Left colon (tissue), 2 donors: ENCODE data around the gene TJP2. TPM values are rescaled to one million over a fixed set of nuclear protein-coding genes. Genes with fewer than 3 reads are reported as not detected.
"Not testable (repeated sequence)": the region's sequence is repeated elsewhere in the genome, so short reads cannot be mapped to it uniquely, and the experiment has no call there.

Experiments used
- ATAC-seq: fragments of 200-7000 bp; cut with Tn5 transposase; one replicate; pipeline ENCODE4 v1.9.1; 2020; ENCODE audit warnings: mild to moderate bottlenecking, moderate library complexity
- DNase-seq, 2 donors: peaks; one replicate each; pipeline ENCODE4 v3.0.0-alpha.2; 2020
- intact Hi-C, 2 donors: fragments of 100-400 bp; cut with DNase I in 1 of 2; cut with micrococcal nuclease in 1 of 2; formaldehyde crosslinking; loops; one replicate each; pipeline versions ENCODE4 v1.11.2 to v1.14.0; 2022; cut with DNase I, micrococcal nuclease
- total RNA-seq, 2 donors: library from RNA; stranded (reverse); fragmentation: NEBNext Ultra II Directional; extraction: Animal tissue kit (Norgen Biotek cat#: 25700); gene quantifications; one replicate each; pipeline ENCODE4 v1.2.1, GENCODE V29; 2021
- donor health status: DM: no; HTN: no; CAD: no.
- donor health status: DM: yes; HTN: yes; CAD: no.

Gene TJP2
- total RNA-seq, 2 donors from 2014 or later = 129 to 131 TPM

DNA sequence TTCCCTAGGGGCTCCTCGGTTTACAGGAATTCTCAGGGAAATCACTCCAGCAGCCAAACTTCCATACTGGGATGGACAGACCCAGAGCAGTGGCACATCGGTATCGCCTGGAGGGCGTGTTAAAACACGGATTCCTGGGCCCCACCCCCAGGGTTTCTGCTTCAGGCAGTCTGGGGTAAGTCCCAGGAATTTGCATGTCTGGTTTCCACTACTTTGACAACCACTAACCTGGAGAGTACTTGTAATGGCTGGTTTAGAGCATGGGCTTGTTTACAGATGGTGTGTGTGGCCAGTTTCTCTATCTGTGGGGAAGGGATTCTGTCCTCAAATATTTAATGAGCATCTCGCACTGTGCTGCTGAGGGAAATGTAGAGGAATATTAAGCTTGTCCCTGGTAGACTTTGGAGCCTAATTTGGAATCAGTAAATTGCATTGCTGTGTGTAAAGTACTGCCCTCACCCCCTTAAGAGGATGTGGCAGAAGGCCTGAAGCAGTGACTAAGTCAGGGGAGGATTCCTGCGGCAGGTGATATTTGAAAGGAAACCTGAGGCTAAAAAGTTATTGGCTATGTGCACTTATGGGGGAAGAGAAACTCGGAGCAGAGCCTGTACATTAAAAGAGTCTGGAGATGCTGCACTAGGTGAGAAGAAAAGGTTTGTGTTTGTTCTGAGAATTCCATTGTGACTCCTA, 18.6 kb upstream of the TJP2 start:
- intact Hi-C loops = no loop called here
- ATAC-seq (no peak), DNase-seq (no peak)

DNA sequence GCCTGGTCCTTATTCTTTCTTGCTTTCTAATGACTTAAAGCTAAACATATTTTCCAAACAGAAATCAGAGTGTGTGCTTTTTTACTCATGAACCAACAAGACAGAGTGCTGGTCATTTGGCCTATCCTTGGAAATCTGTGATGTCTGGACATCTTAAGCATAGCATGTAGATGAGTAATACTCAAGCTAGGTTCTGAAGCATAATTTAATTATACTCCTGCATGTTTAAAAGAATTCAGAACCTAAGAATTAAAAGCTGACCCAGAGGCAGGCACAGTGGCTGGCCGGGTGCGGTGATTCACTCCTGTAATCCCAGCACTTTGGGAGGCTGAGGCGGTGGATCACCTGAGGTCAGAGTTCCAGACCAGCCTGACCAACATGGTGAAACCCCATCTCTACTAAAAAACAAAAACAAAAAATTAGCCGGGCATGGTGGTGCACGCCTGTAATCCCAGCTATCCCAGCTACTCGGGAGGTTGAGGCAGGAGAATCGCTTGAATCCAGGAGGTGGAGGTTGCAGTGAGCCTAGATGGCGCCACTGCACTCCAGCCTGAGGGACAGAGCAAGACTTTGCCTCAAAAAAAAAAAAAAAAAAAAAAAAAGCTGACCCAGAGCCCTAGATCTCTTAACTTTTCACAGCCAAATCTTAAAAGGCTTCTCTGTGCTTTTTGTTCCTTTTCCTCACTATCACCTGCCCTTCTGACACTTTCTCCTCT, 16.2 kb upstream of the TJP2 start:
- ATAC-seq (no peak), DNase-seq (peak in 1 of 2 donors; percentile 18)
- intact Hi-C loops = no loop called here

DNA sequence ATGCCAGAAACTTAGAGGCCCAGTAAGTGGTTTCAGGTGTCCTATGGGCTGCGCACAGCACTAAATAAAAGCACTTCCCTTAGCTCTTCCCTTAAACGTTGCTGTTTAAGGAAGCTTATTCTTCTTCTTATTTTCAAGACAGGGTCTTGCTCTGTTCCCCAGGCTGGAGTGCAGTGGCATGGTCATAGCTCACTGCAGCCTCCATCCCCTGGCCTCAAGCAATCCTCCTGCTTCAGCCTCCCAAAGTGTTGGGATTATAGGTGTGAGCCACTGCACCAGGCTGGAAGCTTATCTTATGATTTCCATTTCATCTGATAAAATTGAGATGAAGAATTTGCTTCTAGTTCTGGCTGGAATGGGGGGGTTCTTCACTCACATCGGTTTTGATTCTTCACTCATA, 15.6 kb upstream of the TJP2 start:
- no peak for DNase-seq
- ATAC-seq = no peak
- intact Hi-C loops = no loop called here

DNA sequence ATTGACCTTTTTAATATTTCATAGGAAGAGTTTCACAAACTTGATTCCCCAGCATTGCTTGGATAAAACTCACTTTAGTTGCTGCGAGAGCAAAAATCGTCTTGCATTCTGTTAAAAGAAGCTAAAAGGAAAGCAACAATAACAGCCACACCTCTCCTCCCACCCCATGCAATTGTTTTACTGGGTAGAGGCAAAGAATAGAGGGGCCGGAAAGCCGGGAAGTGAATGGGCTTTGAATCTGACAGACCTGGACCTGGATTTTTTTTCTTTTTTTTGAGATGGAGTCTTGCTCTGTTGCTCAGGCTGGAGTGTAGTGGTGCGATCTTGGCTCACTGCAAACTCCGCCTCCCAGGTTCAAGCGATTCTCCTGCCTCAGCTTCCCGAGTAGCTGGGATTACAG, 9.5 kb upstream of the TJP2 start:
- DNase-seq, intact Hi-C loops, ATAC-seq: not testable (repeated sequence)

DNA sequence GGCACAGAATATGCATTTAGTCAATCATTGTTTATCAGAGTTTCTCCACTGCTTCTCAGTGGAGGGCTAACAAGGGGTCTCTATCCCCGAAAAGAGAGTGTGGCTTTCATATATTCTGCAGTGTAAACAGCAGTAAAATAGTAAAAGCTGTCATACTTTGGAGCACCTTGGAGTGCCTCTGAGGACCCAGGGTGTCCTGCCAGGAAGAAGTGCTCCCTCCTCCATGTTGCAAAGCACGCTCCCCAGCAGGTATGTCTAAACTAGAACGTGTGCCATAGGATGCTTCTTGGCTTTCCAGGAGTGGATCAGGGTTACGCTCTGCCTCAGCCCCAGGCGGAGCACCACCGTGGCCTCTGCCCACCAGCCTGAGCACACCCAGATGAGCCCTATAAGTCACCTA, 8.5 kb upstream of the TJP2 start:
- DNase-seq (no peak), ATAC-seq (no peak)
- intact Hi-C loops = no loop called here

DNA sequence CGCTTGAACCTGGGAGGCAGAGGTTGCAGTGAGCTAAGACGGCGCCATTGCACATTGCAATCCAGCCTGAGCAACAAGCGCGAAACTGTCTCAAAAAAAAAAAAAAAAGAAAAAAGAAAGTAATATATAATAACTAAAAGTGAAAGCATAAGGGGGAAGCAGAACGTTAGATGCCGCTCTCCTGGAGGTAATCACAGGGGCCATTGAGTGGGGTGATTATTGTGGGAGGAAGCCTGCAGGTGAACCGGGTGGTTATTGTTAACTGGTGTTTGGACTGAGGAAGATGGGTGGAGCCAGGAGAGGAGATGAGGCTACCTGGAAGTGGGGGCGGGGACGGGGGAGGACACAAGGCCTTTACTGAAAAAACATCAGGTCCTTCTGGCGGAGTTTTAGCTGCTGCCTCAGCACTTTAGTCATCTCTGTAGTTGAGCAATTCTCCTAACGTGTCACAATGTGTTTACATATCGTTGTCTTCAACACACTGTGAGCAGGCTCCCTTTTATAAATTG, 5.3 kb upstream of the TJP2 start:
- DNase-seq (peak; percentile 57 to 67), ATAC-seq (peak; percentile 90)
- intact Hi-C loops = no loop called here

DNA sequence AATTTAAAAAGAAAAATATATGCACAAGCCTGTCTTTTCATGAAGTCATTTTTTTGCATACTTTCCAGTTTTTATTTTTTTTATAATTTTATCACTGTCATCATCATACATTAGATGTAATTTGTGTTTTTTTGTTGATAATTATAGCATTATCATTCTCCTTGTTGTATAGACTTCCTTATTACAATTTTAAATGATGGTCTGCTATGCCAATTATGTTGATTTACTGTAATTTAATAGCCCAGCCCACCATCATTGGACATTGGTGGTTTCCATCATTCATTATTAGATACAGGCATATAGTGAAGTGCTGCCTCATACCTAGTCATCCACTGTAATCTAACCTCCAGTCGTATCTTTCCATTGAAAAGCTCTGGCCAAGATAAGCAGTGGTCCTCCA, 3.8 kb upstream of the TJP2 start:
- intact Hi-C loops = no loop called here
- ATAC-seq (no peak), DNase-seq (no peak)

DNA sequence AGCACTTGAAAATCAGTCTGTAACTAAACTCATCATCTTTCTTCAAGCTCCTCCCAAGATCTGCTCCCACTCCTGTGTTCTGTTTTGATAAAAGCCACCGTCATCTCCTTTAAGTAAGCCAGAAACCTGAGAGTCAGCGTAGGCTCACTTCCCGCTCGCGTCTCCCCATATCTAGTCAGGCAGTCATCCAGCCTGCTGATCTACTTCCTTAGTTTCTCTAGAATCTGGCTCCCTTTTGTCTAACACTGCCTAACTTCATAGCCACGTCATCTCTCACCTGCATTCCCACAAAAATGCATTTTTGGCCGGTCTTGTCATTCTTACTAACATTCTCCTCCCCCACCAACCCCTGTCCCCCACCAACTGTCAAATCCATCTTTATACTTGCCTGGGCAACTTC, 3.0 kb upstream of the TJP2 start:
- intact Hi-C loops = no loop called here
- ATAC-seq = no peak

DNA sequence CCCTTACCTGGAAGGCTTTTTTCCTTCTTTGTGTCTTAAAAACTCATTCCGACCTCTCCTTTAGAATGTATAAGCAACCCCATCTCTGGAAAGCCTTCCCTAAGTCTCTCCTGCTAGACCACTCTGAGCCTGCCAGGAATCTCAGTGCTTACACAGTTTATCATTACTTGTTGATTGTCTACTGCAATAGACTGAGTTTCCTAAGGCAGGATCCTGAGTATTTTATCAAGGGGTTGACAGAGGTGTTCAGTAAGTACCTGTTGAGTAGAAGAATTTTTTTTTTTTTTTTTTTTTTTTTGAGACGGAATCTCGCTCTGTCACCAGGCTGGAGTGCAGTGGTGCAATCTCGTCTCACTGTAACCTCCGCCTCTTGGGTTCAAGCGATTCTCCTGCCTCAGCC, 2.6 kb upstream of the TJP2 start:
- DNase-seq (no peak), ATAC-seq (no peak)
- intact Hi-C loops = no loop called here

More for the DNA sequence above, 3.0 kb upstream of the TJP2 start:
- no peak for DNase-seq

DNA sequence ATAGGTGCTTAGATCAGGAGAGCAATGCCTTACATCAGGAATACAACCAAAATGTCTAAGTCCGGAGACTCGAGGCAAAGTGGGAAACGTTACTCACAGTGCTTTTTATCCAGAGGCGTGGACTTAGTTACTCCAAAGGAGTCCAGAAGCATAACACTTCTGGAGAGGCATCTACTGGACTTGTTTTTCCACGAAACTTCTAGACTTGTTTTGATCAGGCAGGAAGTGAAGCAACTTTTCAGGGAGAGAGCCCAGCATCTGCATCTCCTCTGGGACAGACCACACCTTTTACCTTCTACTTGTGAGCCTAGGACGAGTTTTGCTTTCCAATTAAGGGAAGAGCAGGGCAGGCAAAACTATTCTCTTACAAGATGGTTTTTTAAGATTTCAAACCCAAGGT, 1.2 kb upstream of the TJP2 start:
- ATAC-seq (no peak), DNase-seq (no peak)
- intact Hi-C loops = no loop called here

DNA sequence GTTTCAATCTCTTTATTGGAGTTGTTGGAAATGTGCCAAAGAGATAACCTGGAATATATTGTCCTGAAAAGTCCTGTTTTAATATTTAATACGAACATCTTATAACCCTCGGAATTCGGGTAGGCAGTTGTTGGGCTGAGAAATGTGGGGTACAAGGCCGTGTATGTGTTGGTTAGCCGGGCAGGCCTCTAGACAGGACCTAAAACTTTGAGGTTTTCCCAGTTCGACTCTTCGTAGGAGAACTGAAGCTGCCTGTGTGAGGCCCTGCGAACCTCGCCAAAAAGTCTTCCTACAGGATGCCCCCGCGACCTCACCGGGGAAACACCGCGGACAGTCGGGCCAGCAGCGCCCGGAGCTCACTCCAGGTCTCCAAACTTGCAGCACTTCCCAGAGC, 583 bp upstream of the TJP2 start:
- ATAC-seq = no peak
- intact Hi-C loops = no loop called here
- DNase-seq = peak in 1 of 2 donors; percentile 33

DNA sequence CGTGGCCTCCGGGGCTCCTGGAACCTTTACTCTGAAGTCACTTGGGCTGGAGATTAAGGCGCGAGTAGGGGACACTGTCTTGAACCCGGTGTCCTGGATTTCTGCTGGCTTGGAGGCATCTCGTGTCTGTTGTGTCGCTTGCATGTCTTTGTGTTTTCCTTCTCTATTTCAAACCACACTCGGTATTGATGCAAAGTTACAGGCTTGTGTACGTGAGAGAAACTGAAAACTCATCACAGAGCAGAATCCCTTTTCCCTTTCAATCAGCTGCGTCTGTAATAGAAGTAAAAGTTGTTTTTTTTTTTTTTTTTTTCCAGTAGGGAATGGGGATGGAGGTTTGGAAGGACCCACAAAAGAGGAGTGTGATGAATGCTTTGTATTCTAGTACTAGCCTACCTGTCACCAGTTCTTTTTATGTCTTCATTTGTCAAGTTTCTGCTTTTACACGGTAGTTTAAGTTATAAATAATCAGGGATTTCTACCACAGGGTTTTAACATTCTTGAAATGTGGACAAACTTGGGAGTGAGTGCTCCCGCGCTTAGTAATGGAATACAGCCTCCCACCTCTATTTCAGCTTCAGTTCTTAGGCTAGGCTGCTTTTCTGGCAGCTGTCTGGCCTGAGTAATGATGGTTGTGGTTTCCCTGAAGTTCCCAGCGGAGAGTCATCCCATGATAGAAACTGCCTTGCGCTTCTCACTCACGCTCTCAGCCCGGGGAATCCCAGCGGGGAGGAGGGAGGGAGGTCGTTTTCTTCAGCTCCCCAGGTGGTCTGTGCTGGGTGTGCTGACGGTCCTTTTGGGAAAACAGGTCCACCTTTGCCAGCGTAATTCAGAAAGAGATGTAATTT, 763 bp downstream of the TJP2 start:
- no peak for DNase-seq

DNA sequence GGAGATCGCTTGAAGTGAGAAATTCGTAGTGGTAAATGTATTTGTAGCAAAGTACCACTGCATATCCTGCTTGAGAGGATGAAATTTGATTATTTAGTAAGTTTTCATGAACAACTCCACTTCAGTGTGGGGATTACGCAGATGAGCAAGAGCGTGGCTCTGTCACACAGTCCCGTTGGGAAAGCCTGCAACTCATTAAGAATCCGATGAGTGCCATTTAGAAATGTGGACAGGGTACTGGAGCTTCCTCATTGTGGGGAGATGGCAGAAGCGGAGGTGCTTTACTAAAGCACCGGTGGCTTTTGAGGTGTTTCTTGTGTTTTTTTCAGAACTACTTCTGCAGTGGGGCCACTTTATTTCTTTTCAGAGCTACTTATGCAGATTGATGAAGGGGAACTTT, 1.4 kb downstream of the TJP2 start:
- intact Hi-C loops = no loop called here
- DNase-seq = no peak
- no peak for ATAC-seq

More for the DNA sequence above, 763 bp downstream of the TJP2 start:
- intact Hi-C loops = no loop called here
- ATAC-seq = no peak

DNA sequence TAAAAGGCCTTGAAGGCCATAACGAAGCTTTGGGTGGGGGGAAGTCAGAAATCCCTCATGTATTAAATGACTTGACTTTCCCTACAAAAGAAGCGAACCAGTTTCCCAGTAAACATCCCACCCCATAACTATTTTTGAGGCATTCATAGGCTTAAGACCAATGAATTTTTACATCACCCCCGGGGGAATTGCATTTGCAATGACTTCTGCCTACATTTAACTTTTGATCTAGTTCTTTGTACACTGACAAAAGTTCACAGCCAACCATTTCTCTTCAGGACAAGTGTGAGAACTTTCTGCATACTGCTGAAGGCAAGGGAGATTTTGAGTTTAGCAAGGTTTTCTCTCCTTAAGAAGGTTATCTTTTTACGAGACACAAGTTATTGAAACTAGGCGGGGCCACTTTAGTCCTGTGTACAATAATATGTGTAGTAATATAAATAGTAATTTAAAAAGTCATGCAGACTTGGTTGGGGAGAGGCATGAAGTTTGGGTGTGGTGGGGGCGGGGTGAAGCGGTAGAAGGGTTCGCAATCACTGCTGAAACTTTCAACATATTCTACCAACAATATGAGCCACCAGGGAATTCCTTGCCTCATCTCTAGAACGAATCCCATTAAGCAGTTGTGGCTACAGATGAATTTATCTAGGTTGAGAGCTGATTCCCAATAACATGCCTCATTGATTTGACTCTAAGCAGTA, 2.5 kb downstream of the TJP2 start:
- intact Hi-C loops = no loop called here
- ATAC-seq (peak; percentile 38), DNase-seq (no peak)

DNA sequence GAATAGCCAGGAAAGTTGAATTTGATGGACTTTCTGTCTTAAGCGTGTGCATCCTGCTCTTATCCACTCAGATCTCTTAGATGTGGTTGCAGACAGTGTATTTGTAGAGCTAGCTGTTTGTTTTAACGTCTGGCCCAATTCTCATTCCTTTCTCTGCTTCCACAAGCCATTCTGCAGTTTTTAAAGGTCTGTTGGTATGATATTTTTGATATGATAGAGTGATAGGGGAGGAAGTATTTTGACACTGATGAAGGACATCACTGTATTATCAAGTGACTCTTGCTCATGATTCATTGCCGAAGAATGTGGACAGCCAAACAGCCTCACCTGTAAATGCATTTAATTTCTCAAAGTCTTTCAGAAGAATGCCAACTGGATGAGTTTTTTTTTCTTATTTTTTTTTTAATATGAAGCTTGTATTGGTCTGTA, 4.5 kb downstream of the TJP2 start:
- no peak for ATAC-seq
- intact Hi-C loops = no loop called here
- DNase-seq = no peak

DNA sequence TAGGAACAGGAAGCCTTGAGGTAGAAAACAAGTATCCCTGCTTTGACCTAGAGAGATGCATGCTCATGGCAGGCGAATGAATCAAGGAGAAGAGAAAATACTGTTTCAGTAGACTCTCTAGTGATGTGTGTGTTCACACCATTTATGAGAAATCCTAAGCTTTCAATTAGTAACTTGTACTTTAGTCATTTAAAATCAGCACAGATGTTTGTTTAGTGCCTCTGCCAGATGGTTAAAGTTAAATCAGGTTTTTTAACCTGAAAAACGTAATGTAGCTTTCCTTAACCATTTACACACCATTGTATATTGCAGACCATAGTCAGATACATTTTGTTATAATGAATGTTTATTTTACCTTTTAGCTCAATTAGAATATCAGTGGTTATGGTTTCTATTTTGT, 5.0 kb downstream of the TJP2 start:
- peak; percentile 20 for ATAC-seq
- intact Hi-C loops = no loop called here
- no peak for DNase-seq

DNA sequence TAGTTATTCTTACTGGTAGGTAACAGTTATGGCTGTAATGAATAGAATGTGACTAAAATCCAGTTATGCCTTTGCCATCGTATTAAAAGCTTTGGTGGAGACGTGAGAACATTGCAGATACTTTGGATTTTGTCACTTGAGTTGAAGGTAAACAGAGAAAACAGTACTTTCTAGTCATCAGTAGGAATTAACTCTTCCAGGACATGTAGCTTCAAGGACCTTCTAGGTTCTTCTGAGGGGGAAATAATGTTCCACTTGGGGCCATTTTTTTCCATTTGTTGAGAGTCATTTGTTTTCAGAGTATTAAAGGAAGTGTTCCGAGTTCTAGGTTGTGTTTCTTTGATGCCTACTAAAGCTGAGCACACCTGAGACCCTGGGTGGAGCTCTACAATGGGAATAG, 6.1 kb downstream of the TJP2 start:
- no peak for DNase-seq
- intact Hi-C loops = no loop called here
- no peak for ATAC-seq

DNA sequence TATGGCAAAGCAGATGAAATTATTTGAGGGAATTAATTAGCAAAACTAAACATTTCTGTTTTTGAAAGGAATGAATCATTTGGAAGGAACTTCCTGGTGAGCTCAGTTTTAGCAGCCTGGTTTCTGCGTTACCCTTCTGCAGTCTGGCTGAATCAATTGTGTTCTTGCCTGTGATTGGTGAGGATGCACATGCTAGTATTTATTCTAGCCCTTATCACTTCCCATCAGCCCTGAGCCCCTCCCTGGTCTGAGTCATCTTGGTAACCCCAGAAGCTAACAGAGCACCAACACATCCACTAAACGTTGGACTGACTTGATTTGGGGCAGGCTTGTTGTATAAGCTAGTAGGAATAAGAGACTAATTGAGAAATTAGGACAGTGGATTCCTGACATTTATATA, 6.6 kb downstream of the TJP2 start:
- DNase-seq (peak in 1 of 2 donors; percentile 51), ATAC-seq (peak; percentile 80)
- intact Hi-C loops = no loop called here

DNA sequence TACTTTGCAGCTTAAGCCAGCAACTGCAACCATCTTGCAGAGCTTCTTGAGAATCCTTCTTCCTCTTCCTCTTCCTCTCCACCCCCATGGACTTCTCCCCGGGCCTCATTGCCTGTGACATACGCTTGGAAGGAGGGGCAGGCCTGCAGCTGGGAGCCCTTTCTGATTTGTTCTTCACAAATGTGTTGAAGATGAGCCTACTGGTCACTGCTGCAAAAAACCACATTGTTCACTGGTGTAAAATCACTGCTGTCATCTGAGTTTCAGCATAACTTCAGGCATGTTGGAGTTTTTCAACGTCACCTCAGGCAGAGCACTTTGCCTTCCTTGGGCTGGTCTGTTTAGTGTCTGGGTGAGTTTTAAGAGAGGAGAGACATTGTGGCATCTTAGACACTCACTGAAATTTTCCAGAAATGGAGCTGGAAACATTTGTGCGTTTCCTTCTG, 7.9 kb downstream of the TJP2 start:
- ATAC-seq = no peak
- no peak for DNase-seq
- intact Hi-C loops = no loop called here
